ENCODE results near the gene EXOC3L4.

EXOC3L4 gene

GRCh38 chr14:103093856-103094405 is 594 bp upstream of the EXOC3L4 start:
- TF ChIP-seq, protein P1, sequence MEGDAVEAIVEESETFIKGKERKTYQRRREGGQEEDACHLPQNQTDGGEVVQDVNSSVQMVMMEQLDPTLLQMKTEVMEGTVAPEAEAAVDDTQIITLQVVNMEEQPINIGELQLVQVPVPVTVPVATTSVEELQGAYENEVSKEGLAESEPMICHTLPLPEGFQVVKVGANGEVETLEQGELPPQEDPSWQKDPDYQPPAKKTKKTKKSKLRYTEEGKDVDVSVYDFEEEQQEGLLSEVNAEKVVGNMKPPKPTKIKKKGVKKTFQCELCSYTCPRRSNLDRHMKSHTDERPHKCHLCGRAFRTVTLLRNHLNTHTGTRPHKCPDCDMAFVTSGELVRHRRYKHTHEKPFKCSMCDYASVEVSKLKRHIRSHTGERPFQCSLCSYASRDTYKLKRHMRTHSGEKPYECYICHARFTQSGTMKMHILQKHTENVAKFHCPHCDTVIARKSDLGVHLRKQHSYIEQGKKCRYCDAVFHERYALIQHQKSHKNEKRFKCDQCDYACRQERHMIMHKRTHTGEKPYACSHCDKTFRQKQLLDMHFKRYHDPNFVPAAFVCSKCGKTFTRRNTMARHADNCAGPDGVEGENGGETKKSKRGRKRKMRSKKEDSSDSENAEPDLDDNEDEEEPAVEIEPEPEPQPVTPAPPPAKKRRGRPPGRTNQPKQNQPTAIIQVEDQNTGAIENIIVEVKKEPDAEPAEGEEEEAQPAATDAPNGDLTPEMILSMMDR (IDR thresholded peaks at IDR 0.05; ENCODE audit: control insufficient read depth, extremely low read depth, insufficient read depth): no peak
- no peak overlapping the region for H3K4me3 ChIP-seq (ENCODE audit: low read depth, low read length)
- no peak for DNase-seq (ENCODE audit: low read depth)

GRCh38 chr14:103095210-103095778 is 769 bp downstream of the EXOC3L4 start:
- TF ChIP-seq, protein P1 (IDR thresholded peaks at IDR 0.05; ENCODE audit: control insufficient read depth, extremely low read depth, insufficient read depth): no peak
- no peak for DNase-seq (ENCODE audit: low read depth)

GRCh38 chr14:103096387-103096786 is 1.9 kb downstream of the EXOC3L4 start:
- TF ChIP-seq, protein P1 (IDR thresholded peaks at IDR 0.05; ENCODE audit: control insufficient read depth, extremely low read depth, insufficient read depth): no peak
- DNase-seq (ENCODE audit: low read depth): no peak
- no peak overlapping the region for H3K4me3 ChIP-seq (ENCODE audit: low read depth, low read length)

More at GRCh38 chr14:103095210-103095778, 769 bp downstream of the EXOC3L4 start:
- no peak overlapping the region for H3K4me3 ChIP-seq (ENCODE audit: low read depth, low read length)

- H3K4me3 ChIP-seq (ENCODE audit: low read depth, low read length): no peak overlapping the region
- TF ChIP-seq, protein P1 (IDR thresholded peaks at IDR 0.05; ENCODE audit: control insufficient read depth, extremely low read depth, insufficient read depth): no peak
- DNase-seq (ENCODE audit: low read depth): no peak
Measured at GRCh38 chr14:103097244-103097993, 2.9 kb downstream of the EXOC3L4 start.

- TF ChIP-seq, protein P1 (IDR thresholded peaks at IDR 0.05; ENCODE audit: control insufficient read depth, extremely low read depth, insufficient read depth): no peak
- H3K4me3 ChIP-seq (ENCODE audit: low read depth, low read length): no peak overlapping the region
Measured at GRCh38 chr14:103097994-103098957, 3.8 kb downstream of the EXOC3L4 start.

GRCh38 chr14:103099081-103099732 is 4.7 kb downstream of the EXOC3L4 start:
- TF ChIP-seq, protein P1 (IDR thresholded peaks at IDR 0.05; ENCODE audit: control insufficient read depth, extremely low read depth, insufficient read depth): no peak
- DNase-seq (ENCODE audit: low read depth): no peak
- H3K4me3 ChIP-seq (ENCODE audit: low read depth, low read length): no peak overlapping the region

More at GRCh38 chr14:103097994-103098957, 3.8 kb downstream of the EXOC3L4 start:
- no peak for DNase-seq (ENCODE audit: low read depth)
